ENCODE data around the gene CRAMP1.

Gene CRAMP1

DNA sequence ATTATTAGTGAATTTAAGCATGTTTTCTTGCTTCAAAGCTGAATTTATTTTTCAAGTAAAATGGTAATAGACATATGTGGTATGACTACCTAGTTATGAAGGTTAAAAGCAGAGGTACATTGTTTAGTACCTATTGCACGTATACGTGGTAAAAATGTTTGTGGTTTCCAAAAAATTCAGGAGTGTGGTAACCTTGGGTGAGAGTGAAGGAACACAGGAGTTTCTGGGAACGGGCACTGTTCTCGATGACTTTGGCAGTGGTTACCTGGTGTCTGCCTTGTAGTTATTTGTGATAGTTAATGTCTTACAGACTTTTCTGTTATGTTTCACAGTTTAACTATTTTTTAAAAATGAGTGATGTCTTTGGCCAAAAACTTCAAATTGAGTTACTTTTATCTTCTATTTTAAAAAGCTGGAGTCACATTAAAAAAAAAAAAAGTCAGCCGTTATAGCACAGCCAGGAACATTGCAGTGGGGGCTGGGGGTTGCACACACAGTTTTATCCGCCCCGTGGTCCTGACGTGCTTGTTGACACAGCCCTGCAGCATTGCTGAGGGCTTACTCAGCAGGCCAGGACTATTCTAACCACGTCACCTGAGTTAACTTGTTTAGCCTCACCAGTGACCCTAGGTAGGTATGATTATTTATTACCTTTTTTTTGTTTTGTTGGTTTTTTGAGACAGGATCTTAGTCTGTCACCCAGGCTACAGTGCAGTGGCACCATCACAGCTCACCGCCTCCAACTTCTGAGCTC lies 76.8 kb downstream of the CRAMP1 start:
- no peak for DNase-seq

DNA sequence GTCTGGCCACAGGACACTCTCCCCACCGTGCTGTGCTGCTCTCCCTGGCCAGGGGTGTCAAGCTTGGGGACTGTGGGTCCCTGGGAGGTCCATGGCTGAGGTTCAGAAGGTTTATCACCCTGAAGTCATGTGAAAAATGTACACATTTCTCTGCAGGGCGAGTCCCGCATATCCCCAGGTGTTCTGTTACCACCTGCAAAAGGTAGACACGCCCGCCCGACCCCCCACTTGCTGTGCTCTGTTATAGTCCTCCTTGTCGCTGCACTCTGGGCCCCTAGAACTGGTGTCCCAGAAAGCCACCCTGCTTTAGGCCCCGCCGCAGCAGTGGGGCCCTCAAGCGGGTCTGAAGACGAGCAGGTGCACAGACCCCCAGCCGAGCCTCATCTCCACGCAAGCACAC lies 77.7 kb downstream of the CRAMP1 start:
- DNase-seq: no peak

DNA sequence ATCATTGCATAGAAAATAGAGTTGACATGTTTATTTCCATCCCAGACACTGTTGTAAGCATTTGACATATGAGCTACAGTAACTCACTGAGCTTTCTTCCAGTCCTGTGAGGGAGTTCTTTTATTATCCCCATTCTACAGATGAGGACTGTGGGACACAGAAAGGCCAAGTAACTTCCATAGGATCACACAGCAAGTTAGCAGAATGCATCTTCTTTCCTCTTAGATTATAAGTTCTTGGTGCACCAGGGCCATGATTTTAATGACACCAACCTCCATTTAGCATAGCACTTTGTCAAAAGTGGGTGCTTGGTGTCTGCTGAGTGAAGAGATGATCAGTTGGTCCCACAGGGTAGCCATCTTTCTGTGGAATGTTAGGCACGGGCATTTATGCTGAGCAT lies 78.7 kb downstream of the CRAMP1 start:
- DNase-seq: no peak

DNA sequence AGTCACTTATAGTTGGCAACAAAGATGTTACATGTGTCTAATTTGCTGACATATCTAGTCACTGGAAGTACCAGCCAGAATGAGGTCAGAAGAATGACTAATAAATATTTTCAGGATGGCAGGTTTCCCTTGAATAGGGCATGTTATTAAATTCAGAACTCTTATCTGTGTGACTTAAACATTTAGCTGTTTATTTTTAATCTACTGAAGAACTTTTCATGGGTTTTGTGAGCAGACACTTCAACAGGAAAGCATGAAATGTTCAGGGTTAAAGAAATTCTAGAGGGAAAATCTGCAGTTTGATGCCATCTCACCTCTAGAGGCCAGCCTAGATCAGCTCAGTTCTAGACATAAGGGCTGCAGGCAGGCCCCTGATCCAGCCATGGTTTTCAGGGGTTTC lies 79.1 kb downstream of the CRAMP1 start:
- no peak for DNase-seq

DNA sequence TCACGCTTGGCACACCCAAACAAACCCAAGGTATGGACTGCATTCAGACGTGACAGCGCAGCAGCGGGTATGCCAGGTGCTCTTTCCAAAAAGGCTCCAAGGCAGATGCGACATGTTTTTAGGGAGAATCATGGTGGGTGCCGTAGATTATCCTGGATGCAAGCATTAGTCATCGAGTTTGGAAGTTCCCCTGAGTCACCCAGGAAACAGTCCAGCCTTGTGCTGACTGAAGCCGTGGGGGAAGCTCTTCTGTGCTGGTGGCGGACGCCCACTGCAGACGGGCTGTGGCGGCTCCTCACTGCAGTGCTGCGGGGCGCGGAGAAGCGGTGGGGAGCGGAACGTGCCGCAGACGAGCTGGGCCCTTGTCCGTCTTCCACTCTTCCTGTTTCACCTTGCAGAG lies 79.8 kb downstream of the CRAMP1 start:
- DNase-seq: no peak

DNA sequence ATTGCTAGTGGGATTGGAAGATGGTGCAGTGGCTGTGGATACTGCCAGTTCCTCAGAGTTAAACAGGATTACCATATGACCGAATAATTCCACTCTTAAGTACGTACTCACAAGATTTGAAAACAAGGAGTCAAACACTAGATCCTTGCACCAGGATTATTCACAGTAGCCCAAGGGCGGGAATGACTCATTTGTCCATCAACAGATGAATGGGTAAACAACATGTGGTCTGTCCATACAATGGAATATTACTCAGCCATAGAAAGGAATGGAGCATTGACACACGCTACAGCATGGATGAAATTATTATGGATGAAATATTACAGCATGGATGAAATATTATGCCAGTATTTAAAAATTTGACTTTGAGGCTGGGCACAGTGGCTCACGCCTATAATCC lies 84.7 kb downstream of the CRAMP1 start:
- no peak for DNase-seq

DNA sequence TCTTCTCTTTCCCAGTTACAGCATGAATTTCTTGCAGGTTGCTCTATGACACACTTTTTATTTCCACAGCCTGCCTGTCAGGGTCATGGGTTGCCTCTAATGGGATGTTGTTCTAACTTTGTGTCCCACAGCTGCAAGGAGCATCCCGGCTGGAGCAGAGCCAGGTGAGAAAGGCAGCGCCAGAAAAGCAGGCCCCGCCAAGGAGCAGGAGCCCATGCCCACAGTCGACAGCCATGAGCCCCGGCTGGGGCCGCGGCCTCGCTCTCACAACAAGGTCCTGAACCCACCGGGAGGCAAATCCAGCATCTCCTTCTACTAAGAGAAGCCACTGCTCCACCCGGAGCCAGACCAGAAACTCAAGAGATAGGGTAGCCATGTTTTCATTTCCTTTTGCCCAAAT lies 86.5 kb downstream of the CRAMP1 start:
- DNase-seq: no peak

DNA sequence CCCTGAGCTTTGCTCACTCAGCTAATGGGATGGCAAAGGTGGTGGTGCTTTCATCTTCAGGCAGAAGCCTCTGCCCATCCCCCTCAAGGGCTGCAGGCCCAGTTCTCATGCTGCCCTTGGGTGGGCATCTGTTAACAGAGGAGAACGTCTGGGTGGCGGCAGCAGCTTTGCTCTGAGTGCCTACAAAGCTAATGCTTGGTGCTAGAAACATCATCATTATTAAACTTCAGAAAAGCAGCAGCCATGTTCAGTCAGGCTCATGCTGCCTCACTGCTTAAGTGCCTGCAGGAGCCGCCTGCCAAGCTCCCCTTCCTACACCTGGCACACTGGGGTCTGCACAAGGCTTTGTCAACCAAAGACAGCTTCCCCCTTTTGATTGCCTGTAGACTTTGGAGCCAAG lies 88.1 kb downstream of the CRAMP1 start:
- DNase-seq: no peak

DNA sequence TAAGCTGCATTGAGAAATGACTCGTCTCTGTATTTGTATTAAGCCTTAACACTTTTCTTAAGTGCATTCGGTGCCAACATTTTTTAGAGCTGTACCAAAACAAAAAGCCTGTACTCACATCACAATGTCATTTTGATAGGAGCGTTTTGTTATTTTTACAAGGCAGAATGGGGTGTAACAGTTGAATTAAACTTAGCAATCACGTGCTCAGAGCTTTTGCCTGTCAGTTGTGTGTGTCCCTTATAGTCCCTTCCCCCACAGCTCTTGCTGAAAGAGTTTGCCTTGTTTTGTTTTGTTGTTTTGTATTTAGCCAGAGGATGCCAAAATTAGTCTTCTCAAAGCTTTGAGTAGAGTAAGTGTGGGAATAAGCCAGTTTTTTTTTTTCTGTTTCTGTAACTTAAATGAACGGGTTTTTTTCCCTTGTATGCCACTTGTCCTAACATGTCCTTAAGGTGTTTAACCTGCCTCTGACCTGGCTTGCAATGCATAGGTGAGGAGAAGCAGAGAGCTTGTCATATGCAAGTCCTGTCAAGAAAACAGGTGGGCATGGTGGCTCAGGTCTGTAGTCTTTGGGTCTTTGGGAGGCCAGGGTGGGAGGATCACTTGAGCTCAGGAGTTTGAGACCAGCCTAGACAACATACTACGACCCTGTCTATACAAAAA lies 89.2 kb downstream of the CRAMP1 start:
- DNase-seq: no peak

DNA sequence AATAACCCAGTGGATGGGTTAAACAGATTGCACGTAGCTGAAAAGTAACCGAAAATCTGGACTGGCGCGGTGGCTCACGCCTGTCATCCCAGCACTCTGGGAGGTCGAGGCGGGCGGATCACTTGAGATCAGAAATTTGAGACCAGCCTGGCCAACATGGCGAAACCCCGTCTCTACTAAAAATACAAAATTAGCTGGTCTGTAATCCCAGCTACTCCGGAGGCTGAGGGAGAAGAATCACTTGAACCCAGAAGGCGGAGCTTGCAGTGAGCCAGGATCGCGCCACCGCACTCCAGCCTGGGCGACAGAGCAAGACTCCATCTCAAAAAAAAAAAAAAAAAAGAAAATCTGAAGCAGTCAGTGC lies 93.1 kb downstream of the CRAMP1 start:
- peak; percentile 49 for DNase-seq

DNA sequence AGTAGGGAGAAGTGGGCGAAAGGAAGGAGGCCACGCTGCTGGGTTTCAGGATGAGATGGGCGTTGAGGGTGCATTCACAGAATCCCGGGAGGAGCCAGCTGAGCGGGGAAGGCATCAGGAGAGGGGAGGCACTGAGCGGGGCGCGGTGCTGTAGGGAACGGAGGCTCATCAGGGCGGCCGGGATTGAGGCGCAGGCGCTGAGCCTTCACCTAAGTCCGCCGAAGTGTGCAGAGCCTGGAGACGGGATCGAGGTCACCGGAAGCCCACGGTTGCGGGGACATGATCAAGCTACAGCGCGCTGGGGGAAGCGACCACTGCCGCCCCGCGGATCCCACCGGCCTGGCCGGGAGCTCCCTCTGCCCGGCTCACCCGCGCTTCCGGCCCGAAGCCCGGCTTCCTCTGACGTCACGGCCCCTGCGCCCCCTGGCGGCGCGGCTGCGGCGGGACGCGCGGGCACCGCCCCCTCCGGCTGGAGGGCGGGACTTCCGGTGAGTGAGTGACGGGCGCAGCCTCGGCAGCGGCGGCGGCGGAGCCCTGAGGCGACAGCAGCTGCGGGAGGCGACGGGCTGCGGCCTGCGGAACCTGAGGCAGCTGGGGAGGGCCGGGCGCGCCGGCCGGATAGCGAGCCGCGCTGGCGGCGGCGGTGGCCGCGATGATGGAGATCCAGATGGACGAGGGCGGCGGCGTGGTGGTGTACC lies 93.7 kb downstream of the CRAMP1 start, which contains the start of gene MAPK8IP3:
MAPK8IP3 (plus strand) TSS at position 508 of the 698 bp plus-strand sequence; CDS start at position 653, 145 bp downstream.
- peak; percentile 100 for DNase-seq

DNA sequence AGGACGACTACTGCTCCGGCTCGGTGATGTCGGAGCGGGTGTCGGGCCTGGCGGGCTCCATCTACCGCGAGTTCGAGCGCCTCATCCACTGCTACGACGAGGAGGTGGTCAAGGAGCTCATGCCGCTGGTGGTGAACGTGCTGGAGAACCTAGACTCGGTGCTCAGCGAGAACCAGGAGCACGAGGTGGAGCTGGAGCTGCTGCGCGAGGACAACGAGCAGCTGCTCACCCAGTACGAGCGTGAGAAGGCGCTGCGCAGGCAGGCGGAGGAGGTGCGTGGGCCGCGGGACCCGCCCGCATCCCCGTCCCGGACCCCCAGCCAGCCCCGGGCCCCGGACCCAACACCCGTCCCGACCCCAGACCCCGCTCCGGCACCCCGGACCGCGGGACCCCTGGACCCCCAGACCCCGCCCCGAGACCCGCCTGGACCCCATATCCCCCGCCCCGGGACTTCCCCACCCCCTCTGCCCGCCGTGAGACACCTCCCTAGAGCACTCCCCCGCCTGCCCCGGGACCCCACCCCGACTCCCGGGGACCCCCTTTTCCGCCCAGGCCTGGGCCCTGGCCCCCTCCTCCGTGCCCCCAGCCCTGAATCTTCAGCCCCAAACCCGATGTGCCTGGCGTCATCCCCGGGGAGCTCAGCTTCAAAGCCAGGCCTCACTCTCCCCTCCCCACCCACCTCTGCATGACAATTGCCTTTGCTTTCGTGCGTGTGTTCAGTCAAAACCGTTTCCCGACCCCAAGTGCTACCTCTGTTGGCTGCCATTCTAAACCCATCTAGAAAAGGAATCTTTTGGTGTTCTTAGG lies 94.4 kb downstream of the CRAMP1 start:
- peak; percentile 35 for DNase-seq

DNA sequence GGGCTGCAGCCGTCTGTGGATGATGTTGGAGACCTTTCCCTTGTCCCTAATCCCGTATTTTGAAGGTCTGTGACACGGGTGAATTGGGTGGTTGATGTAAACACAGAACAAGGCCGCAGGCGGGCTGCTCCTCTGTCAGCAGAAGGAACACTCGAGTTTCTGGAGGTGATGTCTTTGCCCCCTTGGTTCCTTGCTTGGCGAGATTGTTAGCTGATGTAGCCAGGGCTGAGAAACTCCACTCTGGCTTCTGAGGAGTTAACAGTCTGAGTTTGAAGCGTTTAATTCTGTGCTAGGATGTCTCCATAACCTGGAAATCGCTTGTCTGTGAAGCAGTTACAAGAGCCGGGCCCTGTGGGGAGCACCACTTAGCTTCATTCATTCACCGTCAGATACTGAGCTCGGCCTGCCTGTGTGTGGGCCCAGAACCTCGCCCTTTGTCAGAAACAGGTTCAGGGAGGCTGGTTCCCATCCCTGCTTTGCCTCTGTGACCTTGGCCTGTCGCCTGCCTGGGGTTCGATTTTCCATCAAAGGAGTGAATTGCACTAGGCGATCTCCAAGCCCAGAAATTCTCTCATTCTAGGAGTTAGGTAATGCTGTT lies 95.1 kb downstream of the CRAMP1 start:
- DNase-seq: peak; percentile 16

DNA sequence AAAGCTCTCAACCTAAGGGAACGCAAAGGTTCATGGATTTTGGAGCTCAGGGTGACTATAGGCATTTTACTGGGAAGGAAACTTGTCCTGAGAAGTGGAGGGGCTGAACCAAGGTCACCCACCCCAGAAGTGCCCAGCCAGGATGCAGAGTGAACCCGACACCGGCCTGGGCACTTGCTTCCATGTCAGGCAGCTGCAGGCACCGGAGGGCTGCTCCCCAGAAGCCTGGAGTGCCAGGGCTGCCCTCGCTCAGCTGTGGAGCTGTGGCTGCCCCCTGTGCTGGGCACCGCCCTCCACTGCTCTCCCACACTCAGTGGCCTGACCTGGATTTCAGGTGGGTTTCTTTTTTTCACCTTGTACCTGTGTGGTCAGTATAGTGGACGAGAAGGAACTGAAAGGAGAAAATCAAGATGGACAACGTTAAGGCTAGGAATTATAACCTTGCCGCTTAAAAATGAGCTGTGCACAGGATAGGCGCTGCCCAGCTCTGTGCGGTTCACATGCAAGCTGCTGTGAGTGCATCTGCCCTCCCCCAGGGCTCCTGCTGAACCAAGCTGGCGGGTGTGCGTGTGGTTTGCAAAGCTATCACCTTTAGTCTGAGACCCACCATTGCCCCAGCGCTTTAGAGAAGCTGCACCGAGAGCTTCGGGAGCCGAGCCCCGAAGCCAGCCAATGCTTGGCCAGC lies 96.1 kb downstream of the CRAMP1 start:
- DNase-seq: no peak

DNA sequence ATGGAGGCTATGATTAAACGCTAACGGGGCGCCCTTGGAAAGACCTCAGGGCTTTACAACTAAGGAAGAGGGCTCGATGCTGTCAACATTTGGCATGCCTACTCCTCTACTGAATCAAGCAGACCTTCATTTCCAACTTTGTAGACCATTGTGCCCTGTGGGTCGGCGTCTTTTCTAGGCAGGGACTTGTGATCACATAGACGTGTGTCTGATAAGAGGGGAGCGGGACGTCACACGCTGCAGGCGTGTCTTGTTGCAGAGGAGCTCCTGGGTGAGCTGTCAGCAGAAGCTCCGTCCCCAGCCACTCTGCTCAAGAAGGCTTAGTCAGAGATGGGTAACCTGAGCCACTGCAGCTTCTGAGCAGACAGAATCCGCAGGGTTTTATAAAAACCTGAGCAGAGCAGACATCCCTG lies 96.6 kb downstream of the CRAMP1 start:
- DNase-seq: no peak

DNA sequence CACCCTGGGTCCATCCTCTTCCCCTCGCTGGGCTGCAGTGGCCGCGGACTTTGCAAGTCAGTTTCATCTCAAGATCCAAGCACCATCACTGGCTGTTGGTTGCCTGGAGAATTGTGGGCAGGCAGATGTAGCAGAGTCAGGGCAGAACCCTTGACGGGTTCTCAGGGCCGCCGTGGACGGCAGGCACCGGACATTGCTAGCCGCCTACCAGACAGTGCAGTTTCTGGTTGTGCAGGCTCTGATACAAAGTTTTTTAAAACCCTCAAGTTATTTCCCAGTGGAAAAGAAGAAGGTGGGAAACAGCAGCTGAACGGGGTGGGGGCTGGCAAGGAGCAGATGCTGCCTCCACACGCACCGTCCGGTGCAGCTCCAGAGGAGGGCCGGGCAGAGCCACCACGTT lies 97.2 kb downstream of the CRAMP1 start:
- DNase-seq: no peak

DNA sequence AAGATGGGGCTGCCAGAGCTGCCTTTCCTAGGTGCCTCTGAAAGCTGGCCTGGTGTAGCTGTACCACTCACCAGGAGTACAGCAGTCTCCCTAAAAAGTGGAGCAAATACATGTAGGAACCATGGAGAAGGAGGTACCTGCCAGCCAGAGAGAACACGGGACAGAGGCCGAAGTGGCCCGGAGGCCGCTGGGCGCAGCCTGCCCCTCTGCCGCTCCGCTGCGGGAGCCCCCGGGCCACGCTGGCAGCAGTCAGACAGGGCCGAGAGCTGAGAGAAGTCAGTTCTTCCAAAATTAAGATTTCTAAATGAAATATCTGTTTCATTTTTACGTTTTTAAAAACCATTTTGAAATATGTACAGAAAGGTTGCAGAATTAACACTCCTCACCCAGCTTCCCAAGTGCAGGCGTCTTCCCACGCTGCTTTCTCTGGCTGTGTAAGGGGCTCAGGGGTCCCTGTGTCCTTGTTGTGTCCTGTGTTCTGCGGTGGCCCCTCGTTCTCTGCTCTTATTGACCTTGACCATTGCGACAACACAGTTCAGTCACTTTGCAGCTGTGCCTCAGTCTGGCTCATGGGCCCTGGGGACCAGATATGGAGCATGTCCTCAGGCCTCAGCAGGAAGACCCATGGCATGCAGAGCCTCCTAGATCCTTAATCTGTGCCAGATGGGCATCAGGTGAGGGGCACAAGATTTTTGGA lies 98.8 kb downstream of the CRAMP1 start:
- no peak for DNase-seq

DNA sequence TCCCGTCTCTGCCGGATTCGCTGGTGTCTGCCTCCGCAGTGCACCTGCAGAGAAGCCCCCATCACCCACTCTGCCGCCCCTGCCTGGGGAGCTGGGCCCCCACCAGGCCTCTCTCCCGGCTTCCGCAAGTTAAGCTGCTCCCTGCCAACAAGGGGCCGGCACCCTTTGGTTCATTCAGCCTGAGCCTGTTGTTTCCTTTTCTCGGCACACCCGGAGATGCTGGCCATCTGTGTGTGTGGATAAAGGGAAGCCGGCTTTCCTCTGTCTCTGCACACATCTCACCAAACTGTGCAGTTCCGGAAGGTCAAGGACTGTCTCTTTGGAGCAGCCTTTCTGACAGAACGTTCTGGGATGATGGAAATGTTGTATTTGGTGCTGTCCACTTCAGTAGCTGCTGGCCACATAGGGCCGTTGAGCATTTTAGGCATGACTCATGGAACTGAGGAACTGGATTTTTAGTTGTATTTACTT lies 100.7 kb downstream of the CRAMP1 start:
- no peak for DNase-seq

DNA sequence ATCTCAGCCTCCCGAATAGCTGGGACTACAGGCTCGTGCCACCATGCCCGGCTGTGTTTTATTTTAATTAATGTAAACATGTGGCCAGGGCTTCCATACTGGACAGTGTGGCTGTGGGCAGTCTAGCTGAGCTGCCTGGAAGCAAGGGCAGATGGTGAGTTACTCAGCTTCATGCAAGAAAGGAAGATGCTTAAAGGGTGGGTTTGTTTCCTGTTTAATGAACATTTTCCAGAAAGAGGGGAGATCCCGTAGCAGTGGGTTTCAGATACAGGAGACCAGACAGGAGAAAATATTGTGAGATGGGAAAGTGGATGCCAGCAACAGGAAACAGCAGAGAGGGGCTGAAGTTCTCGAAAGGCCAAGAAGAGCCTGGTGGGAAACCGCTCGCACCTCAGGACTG lies 101.2 kb downstream of the CRAMP1 start:
- no peak for DNase-seq

DNA sequence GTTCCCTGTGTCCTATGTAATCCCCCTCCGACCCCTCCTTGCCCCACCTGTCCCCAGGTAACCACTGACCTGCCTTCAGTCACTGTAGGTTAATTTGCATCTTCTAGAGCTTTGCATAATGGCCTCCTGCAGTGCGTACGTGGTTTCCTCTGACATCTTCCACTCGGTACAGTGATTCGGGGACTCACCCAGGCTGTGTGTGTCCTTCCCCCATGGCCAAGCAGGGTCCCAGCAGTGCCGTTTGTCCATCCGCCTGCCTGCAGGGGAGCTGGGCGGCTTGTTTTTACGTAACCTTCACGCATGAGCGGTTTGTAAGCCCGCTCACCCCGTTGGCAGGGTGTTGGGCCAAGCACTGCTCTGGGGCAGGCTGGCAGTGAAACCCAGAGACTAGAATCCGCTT lies 101.8 kb downstream of the CRAMP1 start:
- peak; percentile 31 for DNase-seq

DNA sequence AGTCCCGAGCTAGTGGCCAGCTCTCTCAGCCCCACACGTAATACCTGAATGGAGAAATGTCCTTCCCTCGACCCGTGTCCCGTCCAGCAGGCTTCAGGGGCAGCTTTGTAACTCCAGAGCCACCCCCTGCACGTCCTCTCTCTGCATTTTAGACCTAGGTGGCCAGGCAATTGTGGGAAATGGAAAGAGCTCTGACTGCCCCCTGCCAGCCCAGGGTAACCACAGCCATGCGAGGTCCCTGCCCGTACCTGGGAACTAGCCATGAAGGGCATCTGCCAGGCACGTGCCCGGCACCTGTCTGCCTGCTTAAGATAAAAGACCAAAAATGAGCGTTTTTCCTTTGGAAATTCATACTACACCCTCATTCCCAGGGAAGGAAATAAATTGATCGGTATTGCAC lies 103.1 kb downstream of the CRAMP1 start:
- DNase-seq: no peak
